GM21390 (cell line): Measurements from ENCODE around the gene LRP1B.
"Not testable (repeated sequence)": the region's sequence is repeated elsewhere in the genome, so short reads cannot be mapped to it uniquely, and the experiment has no call there.

ENCODE experiments used
- ATAC-seq: cut with Tn5 transposase; IDR thresholded peaks from one replicate; pipeline ENCODE4 v1.9.1; 2021; ENCODE audit not compliant: unreplicated experiment

Gene LRP1B

DNA sequence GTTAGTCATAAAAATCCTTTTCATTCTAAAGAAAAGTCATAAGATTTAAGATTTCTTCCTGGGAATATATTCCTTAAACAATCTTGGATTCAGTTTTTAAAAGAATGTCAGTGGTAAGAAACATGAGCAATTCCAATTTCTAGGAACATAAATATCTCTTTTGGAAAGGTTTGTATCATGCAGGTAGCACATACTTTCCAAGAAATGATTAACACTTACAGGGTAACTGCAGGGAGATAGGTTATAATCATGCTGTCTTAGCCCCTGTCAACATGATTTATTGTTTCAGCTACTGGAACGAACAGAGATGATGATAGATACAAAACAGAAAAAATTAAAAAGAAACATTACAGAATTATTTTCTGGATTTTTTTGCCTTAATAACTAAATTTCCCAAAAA, 1537.7 kb downstream of the LRP1B start:
- ATAC-seq = no peak

DNA sequence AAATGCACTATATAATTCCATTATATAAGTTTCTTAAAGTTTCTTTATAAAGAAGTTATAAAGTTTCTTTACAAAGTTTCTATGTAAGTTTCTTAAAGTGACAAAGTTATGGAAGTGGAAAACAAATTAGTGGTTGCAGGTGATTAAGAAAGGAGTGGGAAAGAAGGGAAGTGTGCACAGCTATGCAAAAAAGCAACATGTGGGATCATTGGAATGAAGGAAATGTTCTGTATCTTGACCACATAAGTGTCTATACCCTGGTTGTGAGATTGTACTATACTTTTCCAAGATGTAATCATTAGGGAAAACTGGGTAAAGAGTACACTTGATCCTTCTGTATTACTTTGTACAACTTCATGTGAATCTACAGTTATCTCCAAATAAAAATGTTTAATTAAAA, 1541.1 kb downstream of the LRP1B start:
- no peak for ATAC-seq

DNA sequence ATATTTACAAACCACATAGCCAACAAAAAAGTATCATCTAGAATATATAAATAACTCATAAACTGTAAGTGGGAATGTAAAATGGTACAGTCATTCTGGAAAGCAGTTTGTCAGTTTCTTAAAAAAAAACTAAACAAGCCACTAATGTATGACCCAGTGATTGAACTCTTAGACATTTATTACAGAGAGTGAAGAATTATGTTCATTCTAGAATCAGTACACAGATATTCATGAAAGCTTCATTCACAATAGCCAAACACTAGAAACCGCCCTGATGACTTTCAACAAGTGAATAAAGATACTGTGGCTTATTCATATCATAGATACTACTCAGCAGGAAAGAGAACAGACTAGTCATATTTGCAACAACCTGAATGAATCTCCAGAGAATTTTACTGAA, 1541.5 kb downstream of the LRP1B start:
- ATAC-seq = no peak

DNA sequence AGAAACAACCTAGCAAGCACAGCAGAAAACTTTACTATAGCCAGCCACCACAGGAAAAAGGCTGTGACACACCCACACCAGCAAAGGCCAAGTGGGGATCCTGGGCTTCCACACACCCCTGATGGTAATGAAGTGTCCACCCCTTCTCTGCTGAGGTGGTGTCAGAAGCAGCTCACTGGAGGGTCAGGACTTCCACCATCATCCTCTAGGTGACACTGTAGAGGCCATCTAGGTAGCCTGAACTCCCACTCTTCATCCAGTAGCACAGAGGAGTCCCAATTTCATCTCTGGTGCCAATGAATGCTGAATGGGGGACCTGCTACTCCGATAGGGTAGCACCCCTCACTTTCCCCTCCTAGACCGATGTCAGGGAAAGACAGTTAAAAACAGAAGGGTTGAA, 1544.4 kb downstream of the LRP1B start:
- ATAC-seq = peak; percentile 88

DNA sequence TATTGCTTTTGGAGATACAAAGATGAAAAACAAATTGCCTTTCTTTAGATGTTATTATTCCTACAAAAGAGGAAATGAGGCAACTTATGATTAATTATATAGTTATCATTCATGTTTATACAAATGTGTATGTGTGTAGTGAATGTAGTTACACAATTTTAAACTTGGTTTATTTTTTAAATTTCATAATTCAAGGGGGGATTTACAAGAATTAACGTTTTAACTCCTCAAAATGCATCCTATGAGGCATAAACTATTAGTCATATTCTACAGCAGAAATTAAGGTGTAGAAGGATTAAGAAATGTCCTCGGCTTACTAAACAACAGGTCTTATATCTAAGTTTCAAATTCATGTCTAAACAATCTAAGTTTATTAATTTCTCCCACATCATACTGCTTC, 1545.8 kb downstream of the LRP1B start:
- ATAC-seq = no peak

DNA sequence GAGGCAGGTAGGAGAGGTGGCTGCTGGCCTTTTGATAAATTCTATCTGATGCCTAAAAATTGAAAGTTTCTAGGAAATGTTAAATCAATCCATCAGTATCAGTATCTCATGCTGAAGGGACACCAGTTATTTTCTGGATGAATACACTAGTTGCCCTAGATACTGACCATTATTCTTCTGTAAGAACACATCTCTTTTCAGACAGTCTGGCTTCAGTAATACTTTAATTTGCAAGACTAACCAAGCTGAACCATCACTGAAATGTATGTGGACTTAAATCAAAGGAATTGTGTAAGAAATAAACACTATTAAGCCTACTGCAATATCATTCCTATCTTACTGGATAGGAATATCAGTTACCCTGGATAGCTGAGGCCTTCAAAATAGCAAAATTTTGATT, 1546.3 kb downstream of the LRP1B start:
- ATAC-seq = no peak

DNA sequence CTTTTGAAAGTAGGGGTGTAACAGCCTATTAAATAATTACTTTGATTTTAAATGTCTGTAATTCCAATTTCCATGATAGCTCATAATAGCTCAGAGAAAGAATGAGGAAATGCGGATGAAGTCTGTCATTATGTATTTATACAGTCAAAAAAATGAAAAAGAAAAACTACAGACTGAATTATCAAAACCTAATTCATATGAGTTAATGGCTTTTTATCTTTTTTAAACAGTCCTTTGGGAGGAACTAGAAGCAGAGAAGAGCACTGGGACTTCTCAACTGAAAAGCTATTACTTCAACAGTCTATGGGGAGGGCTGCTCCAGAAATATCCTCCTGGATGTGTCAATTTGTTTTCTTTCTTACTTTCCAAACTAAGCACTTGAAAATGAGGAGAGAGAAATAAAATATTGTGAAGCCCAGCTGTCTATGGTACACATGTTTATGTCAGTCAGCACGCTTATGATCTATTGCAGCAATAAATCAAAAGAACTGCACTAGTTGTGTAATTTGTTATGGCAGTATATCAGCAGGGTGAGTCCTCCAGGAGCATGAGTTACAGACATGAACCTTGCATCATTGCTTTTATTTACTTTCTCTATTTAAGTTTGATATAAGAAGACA, 1550.2 kb downstream of the LRP1B start:
- no peak for ATAC-seq

DNA sequence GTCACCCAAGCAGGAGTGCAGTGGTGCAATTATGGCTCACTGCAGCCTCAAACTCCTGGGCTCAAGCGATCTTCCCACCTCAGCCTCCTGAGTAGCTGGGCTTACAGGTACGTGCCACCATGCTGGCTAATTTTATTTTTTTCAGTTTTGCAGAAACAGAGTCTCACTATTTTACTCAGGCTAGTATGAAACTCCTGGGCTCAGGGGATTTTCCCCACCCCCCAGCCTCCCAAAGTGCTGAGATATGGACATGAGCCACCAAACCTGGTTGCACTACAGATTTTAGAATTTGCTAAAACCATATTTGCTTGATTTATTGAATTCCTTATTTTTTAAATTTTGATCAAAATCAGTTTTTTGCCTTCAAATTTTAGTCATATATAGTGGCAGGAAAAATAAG, 1553.4 kb downstream of the LRP1B start:
- no peak for ATAC-seq

DNA sequence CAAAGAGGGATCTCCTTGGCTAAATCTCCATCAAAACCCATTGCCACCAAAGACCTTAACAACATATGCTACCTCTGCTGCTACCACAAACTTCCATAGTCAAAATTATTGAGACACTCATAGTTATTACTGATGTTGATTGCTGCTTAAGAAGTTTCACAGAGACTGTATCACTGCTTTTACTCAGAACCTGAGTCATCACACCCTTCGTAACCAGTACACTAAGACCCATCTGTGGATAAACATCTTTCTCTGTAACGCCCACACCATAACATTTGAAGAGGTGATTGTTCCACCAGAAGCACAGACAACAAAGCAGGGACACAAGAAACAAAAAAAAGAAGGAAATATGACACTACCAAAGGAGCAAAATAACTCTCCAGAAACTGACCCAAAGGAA, 1563.1 kb downstream of the LRP1B start:
- no peak for ATAC-seq

DNA sequence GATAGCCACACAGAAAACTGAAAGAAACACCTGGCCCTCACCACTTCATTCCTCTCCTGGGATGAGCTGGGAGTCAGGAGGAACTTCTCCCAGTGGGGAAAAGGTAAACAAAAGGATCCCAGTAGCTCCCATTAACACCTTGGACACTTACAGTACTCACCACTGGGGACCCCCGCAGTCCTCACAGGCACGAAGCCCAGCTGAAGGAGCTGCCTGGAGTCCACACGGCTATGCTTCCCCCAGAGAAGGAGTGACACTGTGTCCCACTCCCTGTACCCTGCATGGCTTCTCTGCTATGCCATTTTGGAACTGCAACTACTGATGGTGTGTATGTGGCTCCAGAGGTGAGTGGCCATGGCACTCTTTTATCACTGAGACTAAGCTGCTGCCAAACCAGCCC, 1565.1 kb downstream of the LRP1B start:
- ATAC-seq = no peak

DNA sequence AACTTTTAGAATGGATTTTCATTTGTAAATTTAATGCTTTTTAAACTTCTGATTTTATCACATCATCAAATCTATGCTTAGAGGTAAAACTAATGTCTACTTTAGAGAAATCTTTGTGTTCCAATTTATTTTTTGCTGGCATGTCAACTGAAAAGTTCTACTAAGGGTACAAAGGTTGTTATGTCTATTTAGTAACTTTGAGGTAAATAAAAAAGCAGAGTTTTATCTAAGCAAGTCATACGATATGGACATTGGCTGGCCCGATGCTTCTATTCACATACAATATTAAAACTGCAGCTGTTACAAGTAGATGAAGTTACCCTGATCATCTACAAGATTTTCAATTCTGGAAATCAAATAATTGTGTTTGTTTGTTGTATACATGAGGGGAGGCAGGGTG, 1575.1 kb downstream of the LRP1B start:
- no peak for ATAC-seq

DNA sequence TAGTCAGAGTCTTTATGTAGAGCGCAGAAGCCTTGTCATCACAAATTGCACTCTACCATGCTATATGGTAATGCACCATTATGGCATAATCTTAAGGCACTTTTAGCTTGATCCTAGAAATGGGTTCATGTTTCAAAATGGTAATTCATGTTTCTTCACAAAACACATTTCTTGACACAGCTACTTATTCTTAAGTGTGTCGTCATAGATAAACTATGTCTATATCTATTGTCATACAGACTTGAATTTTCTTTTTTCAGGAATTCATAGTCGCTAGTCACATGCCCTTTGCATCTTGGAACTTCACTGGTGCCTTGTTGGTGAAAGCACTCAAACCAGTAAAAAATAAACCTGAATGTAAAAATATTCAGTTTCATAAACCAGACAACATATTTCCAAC, 1578.2 kb downstream of the LRP1B start:
- no peak for ATAC-seq

DNA sequence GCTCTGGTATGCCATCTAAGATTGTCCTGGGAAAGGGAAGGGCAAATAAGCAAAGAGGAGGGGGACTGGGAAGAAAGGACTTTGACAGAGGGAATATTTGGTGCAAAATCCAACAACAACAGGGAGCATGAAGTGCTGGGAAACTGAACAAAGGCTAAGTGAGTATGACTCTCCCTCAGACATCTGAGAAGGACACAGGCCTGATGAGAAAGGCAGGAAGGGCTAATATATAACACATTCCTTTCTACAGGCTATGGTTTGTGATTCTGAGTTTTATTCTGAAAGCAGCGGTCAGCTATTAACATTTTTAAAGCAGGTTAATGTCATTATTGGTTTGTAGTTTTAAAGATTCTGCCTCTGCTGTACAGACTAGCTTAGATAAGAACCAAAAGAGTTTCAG, 1579.5 kb downstream of the LRP1B start:
- no peak for ATAC-seq

DNA sequence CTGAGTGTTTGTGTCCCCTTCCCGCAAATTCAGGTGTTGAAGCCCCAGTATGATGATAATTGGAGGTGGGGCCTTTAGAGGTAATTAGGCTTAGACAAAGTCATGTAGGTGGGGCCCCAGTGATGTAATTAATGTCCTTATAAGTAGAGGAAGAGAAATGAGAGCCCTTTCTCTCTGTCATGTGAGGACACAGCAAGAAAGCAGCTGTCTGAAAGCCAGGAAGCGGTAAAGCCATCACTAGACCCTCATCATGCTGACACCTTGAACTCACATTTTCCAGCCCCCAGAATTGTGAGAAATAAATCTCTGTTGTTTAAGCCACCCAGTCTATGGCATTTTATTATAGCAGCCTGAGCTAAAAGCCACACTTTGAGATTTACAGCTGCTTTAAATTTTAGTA, 1580.0 kb downstream of the LRP1B start:
- ATAC-seq = no peak

DNA sequence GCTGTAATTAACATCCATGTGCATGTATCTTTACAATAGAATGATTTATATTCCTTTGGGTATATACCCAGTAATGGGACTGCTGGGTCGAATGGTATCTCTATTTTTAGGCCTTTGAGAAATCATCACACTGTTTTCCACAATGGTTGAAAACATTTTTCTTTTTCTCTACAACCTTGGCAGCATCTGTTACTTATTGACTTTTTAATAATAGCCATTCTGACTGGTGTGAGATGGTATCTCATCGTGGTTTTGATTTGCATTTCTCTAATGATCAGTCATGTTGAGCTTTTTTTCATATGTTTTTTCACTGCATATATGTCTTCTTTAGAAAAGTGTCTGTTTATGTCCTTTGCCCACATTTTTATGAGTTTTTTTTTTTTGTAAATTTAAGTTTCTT, 1586.0 kb downstream of the LRP1B start:
- not testable (repeated sequence) for ATAC-seq

DNA sequence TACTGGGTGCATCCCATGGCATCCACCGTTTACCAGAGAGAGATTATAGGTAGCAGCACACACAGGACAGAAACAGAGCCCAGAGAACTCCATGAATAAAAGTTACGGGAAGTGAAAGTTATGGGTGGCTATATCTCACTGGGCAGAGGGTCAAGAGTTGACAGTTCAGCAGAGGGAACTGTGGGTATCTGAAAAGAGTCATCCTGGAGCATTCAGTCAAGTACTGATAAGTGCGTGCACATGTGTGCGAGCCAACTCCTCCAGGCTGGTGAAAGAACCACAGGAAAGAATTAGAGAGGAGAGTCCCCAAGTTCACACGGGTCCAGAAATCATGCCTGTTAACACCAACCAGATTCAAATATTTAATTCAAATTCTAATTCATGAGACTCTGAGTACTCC, 1588.2 kb downstream of the LRP1B start:
- no peak for ATAC-seq

DNA sequence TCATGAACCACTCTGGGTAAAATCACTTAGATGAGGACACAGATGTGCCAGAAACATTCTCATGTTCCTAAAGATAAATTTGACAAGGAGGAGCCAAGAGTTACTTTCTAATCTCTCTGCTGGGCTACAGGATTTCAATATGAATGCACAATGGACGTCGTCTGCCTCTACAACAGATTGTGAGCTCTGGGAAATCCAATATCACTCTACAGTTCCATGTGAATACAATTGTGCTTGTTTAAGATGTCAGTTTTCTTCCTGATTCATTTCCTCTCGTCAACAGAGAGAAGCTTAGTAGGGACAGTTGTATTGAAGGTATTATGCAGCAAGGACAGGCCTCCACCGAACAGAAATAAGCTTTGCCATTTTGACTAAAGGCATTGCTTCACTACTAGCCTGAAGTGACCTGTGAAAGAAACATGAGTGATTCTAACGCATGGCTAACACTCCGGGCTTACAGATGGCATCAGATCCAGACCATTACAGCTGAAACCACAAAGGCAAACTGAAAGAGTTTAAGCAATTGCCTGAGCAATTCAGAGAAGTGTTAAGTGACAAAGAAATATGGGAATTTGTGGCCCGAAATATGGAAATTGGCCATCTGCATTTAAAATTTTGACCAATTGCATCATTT, 1591.5 kb downstream of the LRP1B start:
- no peak for ATAC-seq

DNA sequence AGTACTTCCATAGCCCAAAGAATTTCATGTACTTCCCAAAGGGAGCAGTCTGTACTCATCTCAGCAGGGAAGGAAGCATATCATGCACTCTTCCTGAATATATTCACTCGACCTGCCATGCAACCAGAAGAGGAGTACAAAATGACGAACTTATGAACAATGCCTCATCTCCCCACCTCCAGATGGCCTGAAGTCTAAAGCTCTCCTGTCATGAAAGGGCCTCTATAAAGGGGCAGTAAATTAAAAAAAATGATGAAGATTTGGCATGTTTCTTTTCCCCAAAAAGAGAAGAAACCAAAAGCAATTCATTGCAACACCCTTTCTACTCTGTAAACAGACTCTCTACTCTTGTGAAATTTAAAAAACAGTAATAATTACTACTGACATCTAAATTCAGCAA, 1601.1 kb downstream of the LRP1B start:
- no peak for ATAC-seq

DNA sequence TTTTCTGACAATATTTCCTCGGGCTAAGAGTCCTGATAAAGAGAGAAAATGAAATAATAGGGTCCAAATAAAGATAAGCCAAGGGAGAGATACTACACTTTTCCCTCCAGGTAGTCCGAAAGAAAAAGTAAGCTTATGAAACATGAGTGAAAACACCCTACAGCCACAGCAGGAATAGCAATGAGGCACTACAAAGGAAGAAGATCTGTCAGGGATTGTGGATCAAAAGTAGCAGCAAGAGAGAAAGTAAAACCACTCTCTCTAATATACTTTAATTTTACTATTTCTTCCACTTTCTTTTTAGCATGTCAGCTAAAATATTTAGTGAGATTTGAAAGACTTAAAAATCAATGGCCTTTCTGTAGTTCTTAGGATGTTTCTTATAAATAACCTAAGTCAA, 1601.8 kb downstream of the LRP1B start:
- no peak for ATAC-seq

DNA sequence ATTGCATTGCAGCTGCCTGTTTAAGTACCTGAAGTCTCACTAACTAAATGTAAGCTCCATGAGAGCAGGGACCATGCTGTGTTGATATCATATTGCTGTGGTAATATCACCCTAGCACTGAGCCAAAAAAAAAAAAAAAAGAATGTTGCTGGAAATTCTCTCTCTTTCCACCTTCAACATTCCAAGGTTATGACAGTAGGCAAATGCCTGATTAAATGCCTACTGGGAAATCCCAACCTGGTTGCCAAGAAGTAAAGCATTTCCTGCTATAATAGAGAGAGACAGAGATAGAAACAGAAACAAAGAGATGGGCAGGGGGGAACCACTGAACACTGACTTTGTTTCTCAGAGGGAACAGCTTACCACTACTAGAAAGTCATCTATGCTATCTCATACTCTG, 1604.2 kb downstream of the LRP1B start:
- ATAC-seq = no peak

DNA sequence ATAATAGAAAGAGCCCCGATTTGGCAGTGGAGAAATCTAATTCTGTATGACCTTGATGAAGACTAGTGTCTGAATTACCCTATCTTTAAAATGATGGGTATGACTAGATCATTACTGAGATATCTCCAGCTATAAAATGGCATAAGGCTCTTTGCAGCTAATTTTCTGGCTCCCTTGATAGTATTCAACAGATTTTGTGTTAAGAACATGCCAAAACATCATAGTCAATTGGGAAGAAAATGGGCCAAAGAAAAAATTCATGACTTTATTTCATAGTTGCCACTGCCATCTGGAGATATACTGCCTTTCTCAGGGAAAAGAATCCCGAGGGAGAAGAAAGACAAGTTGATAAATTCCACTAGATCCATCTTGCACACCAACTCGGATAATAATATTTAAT, 1618.7 kb downstream of the LRP1B start:
- no peak for ATAC-seq

DNA sequence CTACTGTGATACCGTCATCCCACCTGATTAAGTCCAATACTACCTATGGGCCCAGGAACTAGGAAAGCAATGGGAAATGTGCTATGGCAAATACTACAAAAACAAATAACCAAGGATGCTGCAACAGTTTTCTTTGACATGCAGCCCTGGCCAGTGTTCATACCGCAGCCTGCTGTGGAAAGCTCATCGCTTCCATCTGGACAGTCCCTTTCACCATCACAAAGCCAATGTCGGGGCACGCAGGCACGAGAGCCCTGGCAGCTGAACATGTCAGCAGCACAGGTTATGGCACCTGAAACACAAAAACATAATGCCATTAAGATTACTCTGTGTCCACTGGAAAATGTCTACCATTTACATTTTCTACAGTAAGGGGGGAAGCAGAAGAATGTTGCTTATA, 1621.1 kb downstream of the LRP1B start:
- no peak for ATAC-seq

DNA sequence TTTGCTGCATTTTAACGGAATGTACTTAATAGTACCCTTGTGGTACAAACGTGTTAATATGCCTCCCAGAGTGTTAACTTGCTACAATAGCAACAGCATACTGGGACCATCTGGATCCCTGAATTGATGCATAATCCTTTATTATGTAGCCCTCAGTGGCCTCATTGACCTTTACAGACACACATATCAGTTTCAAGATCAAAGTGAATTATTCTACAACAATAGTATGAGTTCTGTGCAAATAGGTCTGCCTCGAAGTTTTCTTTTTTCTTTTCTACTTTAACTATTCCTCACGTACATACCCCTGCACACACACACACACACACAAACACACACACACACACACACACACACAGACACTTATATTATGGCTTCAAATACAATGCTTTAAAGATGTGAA, 1622.1 kb downstream of the LRP1B start:
- no peak for ATAC-seq
